Endothelial cell (in vitro differentiated cells): Measurements from ENCODE around the gene KIAA1191. TPM values are rescaled to one million over a fixed set of nuclear protein-coding genes. Genes with fewer than 3 reads are reported as not detected.

Source experiments
- DNase-seq: peaks from one replicate; pipeline ENCODE4 v3.0.0; 2021; ENCODE audit warnings: low spot score
- H3K27ac Mint-ChIP-seq: one replicate; pipeline ENCODE4 v1.8.0; 2021; ENCODE audit warnings: mixed read lengths, inconsistent platforms; ENCODE audit not compliant: unreplicated experiment
- H3K27me3 Mint-ChIP-seq: one replicate; pipeline ENCODE4 v1.8.0; 2021; ENCODE audit warnings: mild to moderate bottlenecking, moderate library complexity, mixed read lengths, inconsistent platforms; ENCODE audit not compliant: unreplicated experiment
- H3K36me3 Mint-ChIP-seq: one replicate; pipeline ENCODE4 v1.8.0; 2021; ENCODE audit warnings: mild to moderate bottlenecking, low read depth, mixed read lengths, inconsistent platforms; ENCODE audit not compliant: unreplicated experiment
- H3K4me1 Mint-ChIP-seq: one replicate; pipeline ENCODE4 v1.8.0; 2021; ENCODE audit warnings: mild to moderate bottlenecking, mixed read lengths, inconsistent platforms; ENCODE audit not compliant: unreplicated experiment
- H3K4me3 Mint-ChIP-seq: one replicate; pipeline ENCODE4 v1.8.0; 2021; ENCODE audit warnings: mild to moderate bottlenecking, mixed read lengths, inconsistent platforms; ENCODE audit not compliant: unreplicated experiment
- H3K9me3 Mint-ChIP-seq: one replicate; pipeline ENCODE4 v1.8.0; 2021; ENCODE audit warnings: mixed read lengths, inconsistent platforms; ENCODE audit not compliant: unreplicated experiment
- CTCF ChIP-seq: fragments of 200-600 bp; sonication (generic); IDR thresholded peaks from one replicate; pipeline ENCODE4 v1.5.0; 2021; ENCODE audit warnings: antibody characterized with exemption; ENCODE audit not compliant: unreplicated experiment
- total RNA-seq: library from RNA; stranded (reverse); fragmentation: NEBNext Ultra II Directional; extraction: Animal tissue kit (Norgen Biotek cat#: 25700); gene quantifications from one replicate; pipeline ENCODE4 v1.2.1, GENCODE V29; 2021; ENCODE audit not compliant: unreplicated experiment

Gene KIAA1191
- total RNA-seq, 1 donor from 2014 or later: 122 TPM

DNA sequence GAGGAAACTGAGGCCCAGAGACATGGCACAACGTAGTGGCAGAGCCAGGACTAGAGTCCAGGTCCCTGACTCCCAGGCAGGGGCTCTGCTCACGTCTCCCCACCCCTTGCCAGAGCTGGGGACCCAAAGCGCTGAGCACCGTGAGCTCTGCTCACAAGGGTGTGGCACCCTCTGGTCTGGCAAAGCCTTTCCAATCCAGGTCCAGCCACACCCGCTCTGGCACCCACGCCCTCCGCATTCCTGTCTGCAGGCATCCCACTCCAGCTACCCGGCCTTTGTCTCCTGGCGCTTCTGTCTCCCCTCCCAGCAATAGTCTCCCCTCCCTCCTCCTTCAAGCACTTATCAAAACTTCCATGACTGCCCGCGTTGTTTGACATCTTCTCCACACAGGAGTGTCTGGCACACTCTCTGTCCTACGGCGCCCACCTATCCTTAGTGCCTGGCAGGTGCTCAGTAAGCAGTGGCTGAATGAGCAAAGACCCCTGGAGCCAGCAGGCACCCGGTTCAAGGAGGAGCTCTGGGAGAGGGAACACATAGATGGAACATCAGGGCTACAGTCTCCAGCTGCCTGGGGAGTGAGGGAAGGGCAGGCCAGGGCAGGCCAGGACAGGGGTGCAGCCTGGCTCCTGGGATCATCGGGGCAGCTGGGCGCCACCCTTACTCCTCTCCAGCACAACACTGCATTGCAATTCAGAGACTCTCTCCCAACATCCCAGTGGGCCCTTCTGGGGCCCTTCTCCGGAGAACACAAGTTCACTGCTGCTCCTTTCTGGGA lies 39.0 kb upstream of the KIAA1191 start:
- no peak overlapping the region for H3K4me3 Mint-ChIP-seq

DNA sequence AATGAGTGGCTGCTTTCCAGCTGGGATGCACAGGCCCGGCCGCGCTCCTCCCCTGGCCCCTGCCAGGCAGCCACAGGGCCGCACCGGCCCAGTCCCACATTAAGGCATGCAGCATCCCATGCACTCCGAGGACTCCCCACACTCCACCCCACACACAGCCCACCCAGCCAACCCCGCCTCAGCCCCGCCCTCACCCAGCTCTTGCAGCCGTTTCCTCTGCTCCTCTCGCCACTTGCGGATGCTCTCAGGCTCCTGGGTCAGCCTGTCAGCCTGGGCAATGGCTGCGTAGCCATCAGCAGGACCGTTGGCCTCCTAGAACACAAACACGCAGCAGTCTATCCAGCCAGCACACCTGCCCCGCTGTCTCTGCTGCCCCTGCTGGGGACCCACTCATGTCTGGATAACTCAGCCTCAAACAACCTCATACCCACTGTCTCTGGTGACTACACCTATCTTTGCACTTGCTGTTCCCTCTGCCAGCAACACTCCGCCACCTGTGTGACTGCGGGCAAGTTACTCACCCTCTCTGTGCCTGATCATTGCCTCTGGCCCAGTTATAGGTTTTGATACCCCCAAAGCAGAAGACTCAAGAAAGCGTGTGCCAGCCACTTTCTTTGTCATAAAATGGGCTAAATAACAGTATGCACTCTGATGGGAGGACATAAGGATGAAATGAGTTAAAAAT lies 36.3 kb upstream of the KIAA1191 start:
- Mint-ChIP-seq H3K27me3 (peaks cover 12% of the 10 kb centered on the region), H3K4me1 (no peaks in the 10 kb centered on the region), H3K36me3 (peaks cover 14% of the 10 kb centered on the region), H3K4me3 (no peak overlapping the region), H3K27ac (no peak overlapping the region), H3K9me3 (no peaks in the 10 kb centered on the region)
- no peak for TF ChIP-seq CTCF
- no peak for DNase-seq

More for the DNA sequence above, 39.0 kb upstream of the KIAA1191 start:
- no peaks in the 10 kb centered on the region for H3K4me1 Mint-ChIP-seq
- TF ChIP-seq CTCF: no peak
- peaks cover 12% of the 10 kb centered on the region for H3K27me3 Mint-ChIP-seq
- no peak overlapping the region for H3K27ac Mint-ChIP-seq
- H3K9me3 Mint-ChIP-seq: no peaks in the 10 kb centered on the region
- H3K36me3 Mint-ChIP-seq: peaks cover 16% of the 10 kb centered on the region
- no peak for DNase-seq

GRCh38 chr5:176396330-176396729 lies 34.8 kb upstream of the KIAA1191 start:
- H3K9me3 Mint-ChIP-seq: no peaks in the 10 kb centered on the region
- peak overlapping the region; percentile 27 for H3K4me3 Mint-ChIP-seq
- no peak for DNase-seq
- H3K36me3 Mint-ChIP-seq: peaks cover 14% of the 10 kb centered on the region
- H3K27me3 Mint-ChIP-seq: peaks cover 9% of the 10 kb centered on the region
- TF ChIP-seq CTCF: no peak
- no peaks in the 10 kb centered on the region for H3K4me1 Mint-ChIP-seq
- H3K27ac Mint-ChIP-seq: peak overlapping the region; percentile 54

GRCh38 chr5:176394881-176395675 lies 33.5 kb upstream of the KIAA1191 start:
- peaks cover 14% of the 10 kb centered on the region for H3K36me3 Mint-ChIP-seq
- H3K4me1 Mint-ChIP-seq: no peaks in the 10 kb centered on the region
- peaks cover 9% of the 10 kb centered on the region for H3K27me3 Mint-ChIP-seq
- TF ChIP-seq CTCF: no peak
- no peak overlapping the region for H3K4me3 Mint-ChIP-seq
- DNase-seq: no peak
- no peak overlapping the region for H3K27ac Mint-ChIP-seq
- no peaks in the 10 kb centered on the region for H3K9me3 Mint-ChIP-seq
